DOHH2 (cell line): ENCODE results near the gene EFCAB5.
"Not testable (repeated sequence)": the region's sequence is repeated elsewhere in the genome, so short reads cannot be mapped to it uniquely, and the experiment has no call there.

Experiments
- H3F3A ChIP-seq: fragments of 200-600 bp; sonication (generic), shearing (Covaris generic); 2 replicates; pipeline ENCODE4 v1.6.0; 2016; ENCODE audit warnings: antibody characterized with exemption, mild to moderate bottlenecking; ENCODE audit not compliant: control insufficient read depth, insufficient read depth
- H3K27ac ChIP-seq: fragments of 200-600 bp; sonication (generic); 2 replicates; pipeline ENCODE4 v1.5.1; 2014; ENCODE audit warnings: low read depth, mild to moderate bottlenecking, low read length, moderate library complexity
- H3K27me3 ChIP-seq: fragments of 200-600 bp; sonication (generic); 2 replicates; pipeline ENCODE4 v1.6.1; 2014; ENCODE audit warnings: mild to moderate bottlenecking, low read length, mixed read lengths; ENCODE audit not compliant: control insufficient read depth
- H3K36me3 ChIP-seq: fragments of 200-600 bp; sonication (generic); 2 replicates; pipeline ENCODE4 v1.6.1; 2014; ENCODE audit warnings: mild to moderate bottlenecking, low read length, moderate library complexity, mixed read lengths; ENCODE audit not compliant: control insufficient read depth
- H3K4me1 ChIP-seq: fragments of 200-600 bp; sonication (generic); 2 replicates; pipeline ENCODE4 v1.6.1; 2014; ENCODE audit warnings: mild to moderate bottlenecking, low read length, mixed read lengths; ENCODE audit not compliant: control insufficient read depth
- H3K4me2 ChIP-seq: fragments of 200-600 bp; sonication (generic); 2 replicates; pipeline ENCODE4 v1.6.0; 2014; ENCODE audit warnings: mild to moderate bottlenecking, low read length, moderate library complexity
- H3K4me3 ChIP-seq: fragments of 200-600 bp; sonication (generic); 2 replicates; pipeline ENCODE4 v1.5.1; 2014; ENCODE audit warnings: mild to moderate bottlenecking, low read length, mixed read lengths
- H3K79me2 ChIP-seq: fragments of 200-600 bp; sonication (generic); 2 replicates; pipeline ENCODE4 v1.6.1; 2014; ENCODE audit warnings: mild to moderate bottlenecking, low read length, mixed read lengths; ENCODE audit not compliant: control insufficient read depth
- H3K9me2 ChIP-seq: fragments of 200-600 bp; sonication (generic); replicated peaks from 2 replicates; pipeline ENCODE4 v1.6.1; 2014; ENCODE audit warnings: mild to moderate bottlenecking, low read length, mixed read lengths; ENCODE audit not compliant: control insufficient read depth
- H3K9me3 ChIP-seq: fragments of 200-600 bp; sonication (generic); 2 replicates; pipeline ENCODE4 v1.6.1; 2014; ENCODE audit warnings: antibody characterized with exemption, low read length, mixed read lengths; ENCODE audit not compliant: control insufficient read depth, insufficient read depth
- H4K20me1 ChIP-seq: fragments of 200-600 bp; sonication (generic); 2 replicates; pipeline ENCODE4 v1.6.0; 2014; ENCODE audit warnings: low read depth, mild to moderate bottlenecking, antibody characterized with exemption, low read length, moderate library complexity; ENCODE audit not compliant: control insufficient read depth, insufficient read depth
- CTCF ChIP-seq: fragments of 200-600 bp; sonication (generic); IDR thresholded peaks from one replicate; pipeline ENCODE4 v1.5.1; 2014; ENCODE audit warnings: antibody characterized with exemption, mild to moderate bottlenecking, low read depth, low read length; ENCODE audit not compliant: poor library complexity, severe bottlenecking
- EZH2phosphoT487 ChIP-seq: fragments of 200-600 bp; sonication (generic); IDR thresholded peaks from 2 replicates; pipeline ENCODE4 v1.6.1; 2017; ENCODE audit warnings: borderline replicate concordance, mild to moderate bottlenecking, antibody characterized with exemption, low read length, moderate library complexity, mixed read lengths

EFCAB5 gene

GRCh38 chr17:29949696-29950095 is 8.3 kb downstream of the EFCAB5 start:
- no peaks in the 10 kb centered on the region for H3K27me3 ChIP-seq
- no peaks in the 10 kb centered on the region for H3F3A ChIP-seq
- H3K4me3 ChIP-seq: no peak overlapping the region
- peaks cover 28% of the 10 kb centered on the region for H3K4me1 ChIP-seq
- H3K27ac ChIP-seq: no peak overlapping the region
- H3K79me2 ChIP-seq: no peaks in the 10 kb centered on the region
- peaks cover 7% of the 10 kb centered on the region; the same call in 1 of the 2 replicates for H3K9me3 ChIP-seq
- H4K20me1 ChIP-seq: no peaks in the 10 kb centered on the region
- no peaks in the 10 kb centered on the region for H3K9me2 ChIP-seq
- H3K4me2 ChIP-seq: no peak overlapping the region
- TF ChIP-seq EZH2phosphoT487: no peak
- no peak for TF ChIP-seq CTCF
- no peaks in the 10 kb centered on the region for H3K36me3 ChIP-seq

- Histone ChIP-seq H3K4me2 (no peak overlapping the region), H3K9me2 (no peaks in the 10 kb centered on the region), H3K4me3 (no peak overlapping the region), H3K79me2 (no peaks in the 10 kb centered on the region), H4K20me1 (no peaks in the 10 kb centered on the region), H3K27ac (no peak overlapping the region), H3K27me3 (no peaks in the 10 kb centered on the region), H3K36me3 (no peaks in the 10 kb centered on the region), H3F3A (no peaks in the 10 kb centered on the region), H3K4me1 (peaks cover 6% of the 10 kb centered on the region), H3K9me3 (peaks cover 11% of the 10 kb centered on the region; the same call in 1 of the 2 replicates)
- peak; percentile 40 for TF ChIP-seq CTCF
- no peak for TF ChIP-seq EZH2phosphoT487
These were observed 13.0 kb downstream of the EFCAB5 start for GRCh38 chr17:29954405-29954804.

- H3K9me2 ChIP-seq: no peaks in the 10 kb centered on the region
- no peaks in the 10 kb centered on the region for H3K79me2 ChIP-seq
- no peaks in the 10 kb centered on the region for H4K20me1 ChIP-seq
- TF ChIP-seq CTCF (no peak), EZH2phosphoT487 (no peak)
- no peaks in the 10 kb centered on the region for H3K36me3 ChIP-seq
- H3K4me1 ChIP-seq: no peaks in the 10 kb centered on the region
- H3F3A ChIP-seq: no peaks in the 10 kb centered on the region
- H3K4me2 ChIP-seq: no peak overlapping the region
- H3K4me3 ChIP-seq: no peak overlapping the region
- H3K9me3 ChIP-seq: peaks cover 11% of the 10 kb centered on the region; the same call in 1 of the 2 replicates
- no peak overlapping the region for H3K27ac ChIP-seq
- H3K27me3 ChIP-seq: no peaks in the 10 kb centered on the region
These were observed 14.8 kb downstream of the EFCAB5 start for GRCh38 chr17:29956225-29956624.

GRCh38 chr17:29957488-29957887 is 16.1 kb downstream of the EFCAB5 start:
- H4K20me1 ChIP-seq, H3F3A ChIP-seq, H3K4me2 ChIP-seq, H3K4me3 ChIP-seq, H3K4me1 ChIP-seq, H3K9me2 ChIP-seq, H3K36me3 ChIP-seq, H3K27me3 ChIP-seq, H3K79me2 ChIP-seq, H3K27ac ChIP-seq: not testable (repeated sequence)
- peaks cover 11% of the 10 kb centered on the region; the same call in 1 of the 2 replicates for H3K9me3 ChIP-seq
